Stimulated activated CD4-positive, alpha-beta T cell treated with anti-CD3 and anti-CD28 coated beads, Interleukin-1b, Interleukin-23, amount 100 ng/mL, for 1 hour (primary cell): ENCODE measurements around the gene HSPA4L.

Experiments
- DNase-seq, 2 donors: peaks; one replicate each; pipeline ENCODE4 v3.0.0-alpha.2; 2020; ENCODE audit warnings: low read depth in 2 of 2

HSPA4L gene

DNA sequence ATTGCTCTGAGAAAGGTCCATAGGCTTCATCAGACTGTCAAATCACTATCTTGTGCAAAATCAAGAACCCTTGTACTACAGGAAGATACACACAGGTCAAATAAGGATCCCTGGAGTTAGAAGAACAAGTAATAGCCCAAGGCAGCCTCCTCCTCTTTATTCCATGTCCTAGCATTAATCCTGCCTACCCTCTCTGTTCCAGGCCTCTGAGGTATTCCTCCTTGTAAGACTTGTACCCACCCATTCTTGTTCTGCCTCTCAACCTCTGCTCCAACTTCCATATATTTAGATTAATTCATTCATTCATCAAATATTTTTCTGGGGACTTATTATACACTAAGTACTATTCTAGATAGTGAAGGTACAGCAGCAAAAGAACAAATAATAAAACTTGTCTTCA, 88.2 kb downstream of the HSPA4L start:
- no peak for DNase-seq

GRCh38 chr4:127870688-127871087, 88.6 kb downstream of the HSPA4L start:
- DNase-seq = no peak

DNA sequence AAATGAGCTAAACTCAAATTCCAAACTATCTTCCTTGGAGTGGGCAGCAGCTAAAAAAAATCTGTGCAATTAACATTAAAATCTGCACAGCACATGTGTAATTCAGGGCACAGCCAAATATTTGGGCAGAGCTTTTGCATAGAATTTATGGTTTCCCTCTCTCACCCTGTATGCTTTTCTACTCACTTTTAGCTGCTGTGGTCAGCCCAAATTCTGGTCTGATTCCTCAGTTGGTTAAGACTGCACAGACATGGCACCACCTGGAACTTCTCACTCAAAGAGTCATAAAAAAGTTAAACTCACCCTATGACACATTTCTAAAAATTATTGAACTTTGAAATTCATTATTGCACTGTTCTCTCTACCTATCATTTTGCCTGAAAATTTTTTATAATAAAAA, 93.7 kb downstream of the HSPA4L start:
- no peak for DNase-seq

DNA sequence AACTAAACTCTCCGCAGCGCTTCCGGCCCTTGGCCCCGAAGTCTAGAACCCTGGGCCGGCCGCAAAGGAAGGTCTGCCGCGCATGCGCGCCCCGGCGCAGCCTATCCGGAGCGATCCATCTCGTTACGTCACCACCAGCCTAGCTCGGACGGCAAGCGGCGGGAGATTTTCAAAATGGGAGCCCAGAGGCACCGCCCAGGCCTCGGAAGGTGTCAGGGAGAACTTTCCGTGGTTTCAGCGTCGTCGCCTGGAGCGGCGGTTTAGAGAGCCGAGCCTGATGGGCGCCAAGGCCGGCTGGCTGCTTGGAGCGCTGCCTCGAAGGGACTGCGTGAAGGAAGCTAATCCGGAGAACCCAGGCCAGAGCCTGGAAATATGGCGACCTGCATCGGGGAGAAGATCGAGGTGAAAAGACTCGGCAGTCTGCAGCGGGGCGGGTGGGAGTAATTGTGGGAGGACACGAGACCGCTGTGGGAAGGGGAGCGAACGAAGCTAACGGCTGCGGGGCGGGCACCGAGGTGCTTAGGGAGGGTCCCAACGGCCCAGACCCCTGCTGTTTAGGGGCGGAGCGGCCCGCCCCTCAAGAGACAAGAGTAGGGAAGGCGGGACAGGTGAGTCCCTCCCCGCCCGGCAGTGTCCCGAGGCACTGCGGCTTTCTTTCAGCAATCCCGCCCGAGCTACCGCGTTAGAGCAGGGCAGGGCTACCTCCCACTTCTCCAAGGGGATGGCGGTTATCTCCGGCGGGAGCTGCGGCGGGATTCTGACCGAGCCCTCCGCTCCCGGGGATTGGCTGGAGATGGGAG, 98.8 kb downstream of the HSPA4L start, which contains the start of gene PLK4:
Gene PLK4, plus strand, starts transcription at position 131 of the 800 bp plus-strand sequence. Its CDS starts 242 bp downstream, at position 373.
- DNase-seq = peak; percentile 82 to 85

GRCh38 chr4:127881563-127881864, 99.4 kb downstream of the HSPA4L start:
- DNase-seq = no peak

- DNase-seq = no peak
These were observed 106.4 kb downstream of the HSPA4L start for GRCh38 chr4:127888559-127888958.

GRCh38 chr4:127889903-127890302, 107.8 kb downstream of the HSPA4L start:
- DNase-seq = no peak
